Osteocyte (in vitro differentiated cells): Measurements from ENCODE around the gene POLR2L. TPM values are rescaled to one million over a fixed set of nuclear protein-coding genes. Genes with fewer than 3 reads are reported as not detected.

ENCODE experiments used
- DNase-seq: peaks from one replicate; pipeline ENCODE4 v3.0.0; 2021; ENCODE audit warnings: mixed read lengths; ENCODE audit not compliant: unreplicated experiment; ENCODE audit errors: extremely low spot score
- H3K27ac Mint-ChIP-seq: one replicate; pipeline ENCODE4 v1.8.0; 2021; ENCODE audit warnings: mild to moderate bottlenecking, mixed read lengths; ENCODE audit not compliant: unreplicated experiment
- H3K27me3 Mint-ChIP-seq: one replicate; pipeline ENCODE4 v1.8.0; 2021; ENCODE audit warnings: mixed read lengths; ENCODE audit not compliant: unreplicated experiment
- H3K36me3 Mint-ChIP-seq: one replicate; pipeline ENCODE4 v1.8.0; 2021; ENCODE audit warnings: mixed read lengths; ENCODE audit not compliant: unreplicated experiment
- H3K4me1 Mint-ChIP-seq: one replicate; pipeline ENCODE4 v1.8.0; 2021; ENCODE audit warnings: mixed read lengths; ENCODE audit not compliant: unreplicated experiment
- H3K4me3 Mint-ChIP-seq: one replicate; pipeline ENCODE4 v1.8.0; 2021; ENCODE audit warnings: mild to moderate bottlenecking, moderate library complexity, mixed read lengths; ENCODE audit not compliant: unreplicated experiment
- H3K9me3 Mint-ChIP-seq: one replicate; pipeline ENCODE4 v1.8.0; 2021; ENCODE audit warnings: mixed read lengths; ENCODE audit not compliant: unreplicated experiment
- total RNA-seq: library from RNA; stranded (reverse); gene quantifications from 2 replicates; pipeline ENCODE4 v1.2.1, GENCODE V29; 2021
- TF ChIP-seq, protein P1 (sequence below): fragments of 200-600 bp; sonication (generic); IDR thresholded peaks from 2 replicates; pipeline ENCODE4 v1.5.0; 2021; ENCODE audit warnings: antibody characterized with exemption, mild to moderate bottlenecking, moderate library complexity

POLR2L gene
- total RNA-seq, 1 donor from 2014 or later: 193 TPM

GRCh38 chr11:852762-853161, 10.4 kb upstream of the POLR2L start:
- DNase-seq: no peak
- Mint-ChIP-seq H3K27ac (no peak overlapping the region), H3K27me3 (no peaks in the 10 kb centered on the region), H3K9me3 (no peaks in the 10 kb centered on the region), H3K36me3 (no peaks in the 10 kb centered on the region), H3K4me1 (peaks cover 20% of the 10 kb centered on the region), H3K4me3 (no peak overlapping the region)
- TF ChIP-seq, protein P1, sequence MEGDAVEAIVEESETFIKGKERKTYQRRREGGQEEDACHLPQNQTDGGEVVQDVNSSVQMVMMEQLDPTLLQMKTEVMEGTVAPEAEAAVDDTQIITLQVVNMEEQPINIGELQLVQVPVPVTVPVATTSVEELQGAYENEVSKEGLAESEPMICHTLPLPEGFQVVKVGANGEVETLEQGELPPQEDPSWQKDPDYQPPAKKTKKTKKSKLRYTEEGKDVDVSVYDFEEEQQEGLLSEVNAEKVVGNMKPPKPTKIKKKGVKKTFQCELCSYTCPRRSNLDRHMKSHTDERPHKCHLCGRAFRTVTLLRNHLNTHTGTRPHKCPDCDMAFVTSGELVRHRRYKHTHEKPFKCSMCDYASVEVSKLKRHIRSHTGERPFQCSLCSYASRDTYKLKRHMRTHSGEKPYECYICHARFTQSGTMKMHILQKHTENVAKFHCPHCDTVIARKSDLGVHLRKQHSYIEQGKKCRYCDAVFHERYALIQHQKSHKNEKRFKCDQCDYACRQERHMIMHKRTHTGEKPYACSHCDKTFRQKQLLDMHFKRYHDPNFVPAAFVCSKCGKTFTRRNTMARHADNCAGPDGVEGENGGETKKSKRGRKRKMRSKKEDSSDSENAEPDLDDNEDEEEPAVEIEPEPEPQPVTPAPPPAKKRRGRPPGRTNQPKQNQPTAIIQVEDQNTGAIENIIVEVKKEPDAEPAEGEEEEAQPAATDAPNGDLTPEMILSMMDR: no peak

DNA sequence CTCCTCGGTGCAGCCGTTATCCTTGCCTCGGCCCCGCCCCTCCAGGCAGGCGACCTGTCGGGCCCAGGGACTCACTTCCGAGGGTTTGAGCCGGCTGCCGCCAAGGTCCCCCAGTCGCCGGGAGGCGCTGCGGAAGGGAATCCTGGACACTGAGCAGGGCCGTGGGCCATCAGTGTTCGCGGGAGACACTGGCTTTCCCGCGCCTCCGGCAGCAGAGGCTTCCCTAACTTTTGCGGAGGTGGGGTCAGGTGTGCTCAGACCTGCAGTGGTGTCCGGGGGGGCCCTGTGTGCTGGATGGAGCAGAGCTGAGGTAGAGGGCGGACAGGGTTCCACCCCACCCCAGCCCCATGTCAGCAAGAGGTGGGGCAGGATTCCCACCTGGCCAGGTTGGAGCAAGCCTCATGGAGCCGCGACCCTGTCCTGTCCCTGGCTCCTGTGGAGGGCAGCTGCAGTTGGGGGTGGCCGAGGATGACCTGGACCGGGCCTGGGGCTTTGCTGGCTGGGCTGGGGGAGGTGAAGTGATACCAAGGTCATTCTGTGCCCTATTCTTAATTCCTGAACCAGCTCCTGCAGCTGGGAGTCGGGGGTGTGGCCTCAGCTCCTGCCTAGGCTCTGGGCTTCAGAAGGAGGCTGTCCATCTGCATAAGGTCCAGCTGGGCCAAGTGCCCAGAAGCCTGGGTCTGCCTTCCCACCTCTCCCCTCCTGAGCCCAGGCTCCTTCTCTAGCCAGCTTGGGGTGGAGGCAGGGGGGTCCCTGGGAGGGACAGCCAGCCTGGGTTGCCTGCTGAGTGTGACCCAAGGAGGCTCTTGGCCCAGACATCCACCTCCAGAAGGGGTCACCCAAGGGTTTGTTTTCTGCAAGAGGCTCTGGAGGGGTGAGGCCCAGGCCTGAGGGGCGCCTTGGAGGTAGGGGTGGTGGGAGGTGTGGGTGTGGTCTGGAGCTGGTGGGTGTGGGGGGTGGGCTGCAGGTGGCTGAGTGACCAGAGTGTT, 8.7 kb upstream of the POLR2L start:
- Mint-ChIP-seq H3K4me3 (peak overlapping the region; percentile 62), H3K27me3 (no peaks in the 10 kb centered on the region), H3K27ac (no peak overlapping the region), H3K4me1 (peaks cover 30% of the 10 kb centered on the region), H3K9me3 (no peaks in the 10 kb centered on the region), H3K36me3 (no peaks in the 10 kb centered on the region)
- TF ChIP-seq, protein P1: no peak
- no peak for DNase-seq

DNA sequence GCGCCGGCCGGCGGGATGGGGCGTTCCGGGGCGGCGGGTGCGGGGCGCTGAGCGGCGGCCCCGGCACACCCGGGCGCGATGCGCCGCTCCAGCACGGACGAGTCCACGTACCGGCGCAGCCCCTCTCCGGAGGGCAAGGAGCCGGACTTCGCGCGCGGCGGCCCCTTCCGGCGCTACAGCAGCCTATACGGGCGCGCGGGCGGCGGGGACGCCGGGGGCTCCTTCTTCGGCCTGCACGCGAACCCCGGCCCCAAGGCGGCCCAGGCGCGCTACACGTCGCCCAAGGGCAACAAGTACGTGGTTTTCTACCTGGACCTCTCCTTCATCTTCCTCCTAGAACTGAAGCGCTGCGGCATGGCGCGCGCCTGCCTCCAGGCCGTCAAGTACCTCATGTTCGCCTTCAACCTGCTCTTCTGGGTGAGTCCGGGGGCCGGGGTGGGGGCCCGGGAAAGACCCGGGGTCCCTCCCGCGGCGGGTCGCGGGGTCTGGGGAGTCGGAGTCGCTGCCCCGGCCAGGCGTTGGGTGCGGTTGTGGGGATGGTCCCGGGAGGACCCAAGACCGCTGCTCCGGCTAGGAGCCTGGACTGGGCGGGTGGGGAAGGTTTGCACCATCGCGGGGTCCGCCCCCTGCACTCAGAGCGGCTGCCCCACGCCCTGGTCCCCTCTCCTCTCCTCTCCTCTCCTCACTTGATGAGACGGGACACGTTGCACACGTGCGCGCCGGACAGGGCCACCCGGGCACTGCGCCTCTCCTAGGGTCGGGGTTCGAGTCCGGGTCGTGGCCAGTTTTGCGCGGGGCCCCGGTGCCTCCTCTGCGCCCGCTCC, 7.8 kb upstream of the POLR2L start:
- Mint-ChIP-seq H3K36me3 (no peaks in the 10 kb centered on the region), H3K9me3 (no peaks in the 10 kb centered on the region), H3K4me3 (peak overlapping the region; percentile 62), H3K4me1 (peaks cover 39% of the 10 kb centered on the region), H3K27me3 (no peaks in the 10 kb centered on the region), H3K27ac (no peak overlapping the region)
- TF ChIP-seq, protein P1: no peak
- no peak for DNase-seq

- Mint-ChIP-seq H3K4me3 (peak overlapping the region; percentile 71), H3K36me3 (no peaks in the 10 kb centered on the region), H3K27ac (no peak overlapping the region), H3K4me1 (peaks cover 46% of the 10 kb centered on the region), H3K27me3 (no peaks in the 10 kb centered on the region), H3K9me3 (no peaks in the 10 kb centered on the region)
- no peak for DNase-seq
- TF ChIP-seq, protein P1: no peak
Measured at GRCh38 chr11:849104-849824, 6.9 kb upstream of the POLR2L start.
